Activated T-cell treated with anti-CD3 and anti-CD28 coated beads, Interleukin-2, amount 50 U/mL, for 24 hours (primary cell): Measurements from ENCODE around the gene TPGS1.

ENCODE experiments used
- DNase-seq: peaks from one replicate; pipeline ENCODE4 v3.0.0-alpha.2; 2020
- H3K27ac Mint-ChIP-seq: 2 replicates; pipeline ENCODE4 v1.8.0; 2020; ENCODE audit warnings: mild to moderate bottlenecking, mixed read lengths
- H3K27me3 Mint-ChIP-seq: 2 replicates; pipeline ENCODE4 v1.8.0; 2020; ENCODE audit warnings: mixed read lengths
- H3K36me3 Mint-ChIP-seq: 2 replicates; pipeline ENCODE4 v1.8.0; 2020; ENCODE audit warnings: low read depth, mixed read lengths
- H3K4me1 Mint-ChIP-seq: 2 replicates; pipeline ENCODE4 v1.8.0; 2020; ENCODE audit warnings: low read depth, mixed read lengths
- H3K4me3 Mint-ChIP-seq: 2 replicates; pipeline ENCODE4 v1.8.0; 2020; ENCODE audit warnings: mild to moderate bottlenecking, moderate library complexity, mixed read lengths
- H3K9me3 Mint-ChIP-seq: 2 replicates; pipeline ENCODE4 v1.8.0; 2020; ENCODE audit warnings: mixed read lengths

The TPGS1 gene

GRCh38 chr19:514166-514663 is 6.9 kb downstream of the TPGS1 start:
- Mint-ChIP-seq H3K27me3 (no peaks in the 10 kb centered on the region), H3K4me1 (peaks cover 32% of the 10 kb centered on the region), H3K4me3 (no peak overlapping the region), H3K27ac (peak overlapping the region; percentile 7), H3K36me3 (peaks cover 13% of the 10 kb centered on the region), H3K9me3 (no peaks in the 10 kb centered on the region)
- no peak for DNase-seq

GRCh38 chr19:517721-518597 is 10.7 kb downstream of the TPGS1 start:
- no peak overlapping the region for H3K4me3 Mint-ChIP-seq
- no peak overlapping the region for H3K27ac Mint-ChIP-seq
- H3K4me1 Mint-ChIP-seq: peaks cover 6% of the 10 kb centered on the region
- peaks cover 8% of the 10 kb centered on the region for H3K36me3 Mint-ChIP-seq
- DNase-seq: no peak
- no peaks in the 10 kb centered on the region for H3K9me3 Mint-ChIP-seq
- H3K27me3 Mint-ChIP-seq: no peaks in the 10 kb centered on the region

GRCh38 chr19:518598-519231 is 11.4 kb downstream of the TPGS1 start:
- Mint-ChIP-seq H3K4me3 (no peak overlapping the region), H3K36me3 (peaks cover 6% of the 10 kb centered on the region), H3K9me3 (no peaks in the 10 kb centered on the region), H3K27me3 (no peaks in the 10 kb centered on the region), H3K4me1 (peaks cover 6% of the 10 kb centered on the region), H3K27ac (no peak overlapping the region)
- peak; percentile 76 for DNase-seq

- DNase-seq: no peak
- Mint-ChIP-seq H3K9me3 (no peaks in the 10 kb centered on the region), H3K27me3 (no peaks in the 10 kb centered on the region), H3K36me3 (no peaks in the 10 kb centered on the region), H3K27ac (no peak overlapping the region), H3K4me3 (no peak overlapping the region), H3K4me1 (peaks cover 6% of the 10 kb centered on the region)
Observed at GRCh38 chr19:519449-519865, 12.2 kb downstream of the TPGS1 start.

GRCh38 chr19:522726-523125 is 15.4 kb downstream of the TPGS1 start:
- Mint-ChIP-seq H3K4me1 (peaks cover 3% of the 10 kb centered on the region), H3K4me3 (no peak overlapping the region), H3K27ac (no peak overlapping the region)

GRCh38 chr19:524062-524674 is 16.9 kb downstream of the TPGS1 start:
- H3K4me1 Mint-ChIP-seq: peaks cover 5% of the 10 kb centered on the region
- no peak overlapping the region for H3K27ac Mint-ChIP-seq
- H3K4me3 Mint-ChIP-seq: no peak overlapping the region
- no peaks in the 10 kb centered on the region for H3K9me3 Mint-ChIP-seq
- no peaks in the 10 kb centered on the region for H3K36me3 Mint-ChIP-seq
- DNase-seq: no peak
- H3K27me3 Mint-ChIP-seq: no peaks in the 10 kb centered on the region

More at GRCh38 chr19:522726-523125, 15.4 kb downstream of the TPGS1 start:
- no peaks in the 10 kb centered on the region for H3K9me3 Mint-ChIP-seq
- no peak for DNase-seq
- no peaks in the 10 kb centered on the region for H3K27me3 Mint-ChIP-seq
- H3K36me3 Mint-ChIP-seq: no peaks in the 10 kb centered on the region

- Mint-ChIP-seq H3K27me3 (no peaks in the 10 kb centered on the region), H3K9me3 (no peaks in the 10 kb centered on the region), H3K36me3 (no peaks in the 10 kb centered on the region), H3K4me1 (peaks cover 4% of the 10 kb centered on the region), H3K4me3 (no peak overlapping the region), H3K27ac (no peak overlapping the region)
- no peak for DNase-seq
Observed at GRCh38 chr19:525029-525428, 17.7 kb downstream of the TPGS1 start.

GRCh38 chr19:525857-526419 is 18.6 kb downstream of the TPGS1 start:
- Mint-ChIP-seq H3K36me3 (no peaks in the 10 kb centered on the region), H3K9me3 (no peaks in the 10 kb centered on the region), H3K27ac (no peak overlapping the region), H3K4me3 (no peak overlapping the region), H3K27me3 (no peaks in the 10 kb centered on the region), H3K4me1 (peaks cover 11% of the 10 kb centered on the region)
- DNase-seq: no peak

GRCh38 chr19:530134-531008 is 23.1 kb downstream of the TPGS1 start:
- Mint-ChIP-seq H3K9me3 (no peaks in the 10 kb centered on the region), H3K27ac (peak overlapping the region; percentile 93), H3K36me3 (peaks cover 4% of the 10 kb centered on the region), H3K4me3 (peak overlapping the region; percentile 83), H3K27me3 (no peaks in the 10 kb centered on the region), H3K4me1 (peaks cover 29% of the 10 kb centered on the region)
- no peak for DNase-seq

GRCh38 chr19:531009-531752 is 23.9 kb downstream of the TPGS1 start:
- H3K4me1 Mint-ChIP-seq: peaks cover 29% of the 10 kb centered on the region
- DNase-seq: peak; percentile 91
- H3K36me3 Mint-ChIP-seq: peaks cover 7% of the 10 kb centered on the region
- H3K27ac Mint-ChIP-seq: peak overlapping the region; percentile 93
- no peaks in the 10 kb centered on the region for H3K27me3 Mint-ChIP-seq
- H3K4me3 Mint-ChIP-seq: peak overlapping the region; percentile 83
- H3K9me3 Mint-ChIP-seq: no peaks in the 10 kb centered on the region

- H3K4me3 Mint-ChIP-seq: peak within 1 kb of the TSS; percentile 87
- H3K27me3 Mint-ChIP-seq: no peaks in the 10 kb centered on the region
- no peaks in the 10 kb centered on the region for H3K9me3 Mint-ChIP-seq
- H3K36me3 Mint-ChIP-seq: peaks cover 14% of the 10 kb centered on the region
- no peak for DNase-seq
- H3K27ac Mint-ChIP-seq: peak within 1 kb of the TSS; percentile 93
- peaks cover 29% of the 10 kb centered on the region for H3K4me1 Mint-ChIP-seq
Observed at GRCh38 chr19:531753-532560, 24.7 kb downstream of the TPGS1 start, which contains the start of gene CDC34. CDC34 (plus strand) TSS chr19:531760; CDS start chr19:531932, 172 bp downstream.

- peaks cover 18% of the 10 kb centered on the region for H3K36me3 Mint-ChIP-seq
- H3K4me3 Mint-ChIP-seq: peak overlapping the region; percentile 87
- H3K4me1 Mint-ChIP-seq: peaks cover 29% of the 10 kb centered on the region
- H3K27me3 Mint-ChIP-seq: no peaks in the 10 kb centered on the region
- H3K27ac Mint-ChIP-seq: peak overlapping the region; percentile 85
- DNase-seq: peak; percentile 53
- no peaks in the 10 kb centered on the region for H3K9me3 Mint-ChIP-seq
Observed at GRCh38 chr19:532561-533363, 25.5 kb downstream of the TPGS1 start.
